GM23338 (cell line): ENCODE measurements around the gene HIVEP3. TPM values are rescaled to one million over a fixed set of nuclear protein-coding genes. Genes with fewer than 3 reads are reported as not detected.

Source experiments
- ATAC-seq: fragments of 200-7000 bp; cut with Tn5 transposase; 3 replicates; pipeline ENCODE4 v1.9.1; 2020
- DNase-seq: peaks from one replicate; pipeline ENCODE4 v3.0.0-alpha.2; 2015; ENCODE audit warnings: low spot score
- H2AFZ ChIP-seq: fragments of 200-600 bp; sonication (generic); 2 replicates; pipeline ENCODE4 v1.8.0; 2016; ENCODE audit warnings: antibody characterized with exemption, mild to moderate bottlenecking, moderate library complexity
- H3F3A ChIP-seq: fragments of 200-600 bp; sonication (generic); replicated peaks from 2 replicates; pipeline ENCODE4 v1.8.0; 2017; ENCODE audit warnings: antibody characterized with exemption, mixed run types, low read depth
- H3K27ac ChIP-seq: fragments of 200-600 bp; sonication (generic); 2 replicates; pipeline ENCODE4 v1.6.1; 2016; ENCODE audit warnings: low read depth
- H3K27me3 ChIP-seq: fragments of 200-600 bp; sonication (generic); 2 replicates; pipeline ENCODE4 v1.8.0; 2016; ENCODE audit warnings: mild to moderate bottlenecking, mixed run types, moderate library complexity; ENCODE audit not compliant: insufficient read depth
- H3K36me3 ChIP-seq: fragments of 200-600 bp; sonication (generic); 2 replicates; pipeline ENCODE4 v1.8.0; 2016; ENCODE audit warnings: mild to moderate bottlenecking; ENCODE audit not compliant: insufficient read depth
- H3K4me1 ChIP-seq: fragments of 200-600 bp; sonication (generic); 2 replicates; pipeline ENCODE4 v1.8.0; 2016; ENCODE audit warnings: mild to moderate bottlenecking, moderate library complexity; ENCODE audit not compliant: insufficient read depth
- H3K4me2 ChIP-seq: fragments of 200-600 bp; sonication (generic); 2 replicates; pipeline ENCODE4 v1.7.1; 2017; ENCODE audit warnings: mixed run types
- H3K4me3 ChIP-seq: fragments of 200-600 bp; sonication (generic); 2 replicates; pipeline ENCODE4 v1.6.1; 2016; ENCODE audit warnings: mixed run types
- H3K79me2 ChIP-seq: fragments of 200-600 bp; sonication (generic); replicated peaks from 2 replicates; pipeline ENCODE4 v1.8.0; 2017; ENCODE audit warnings: mild to moderate bottlenecking; ENCODE audit not compliant: insufficient read depth
- H3K9me2 ChIP-seq: fragments of 200-600 bp; sonication (generic); 2 replicates; pipeline ENCODE4 v1.8.0; 2017; ENCODE audit not compliant: insufficient read depth
- H4K20me1 ChIP-seq: fragments of 200-600 bp; sonication (generic); replicated peaks from 2 replicates; pipeline ENCODE4 v1.8.0; 2017; ENCODE audit warnings: mild to moderate bottlenecking; ENCODE audit not compliant: insufficient read depth
- H3K27ac Mint-ChIP-seq: 2 replicates; pipeline ENCODE4 v1.8.0; 2020; ENCODE audit warnings: inconsistent platforms, mild to moderate bottlenecking, moderate library complexity, mixed read lengths
- H3K27me3 Mint-ChIP-seq: 3 replicates; pipeline ENCODE4 v1.8.0; 2022; ENCODE audit warnings: low read depth, mild to moderate bottlenecking, moderate library complexity, mixed read lengths, inconsistent platforms; ENCODE audit not compliant: insufficient read depth, poor library complexity
- H3K36me3 Mint-ChIP-seq: 3 replicates; pipeline ENCODE4 v1.8.0; 2021; ENCODE audit warnings: low read depth, mild to moderate bottlenecking, inconsistent platforms, moderate library complexity, mixed read lengths
- H3K4me1 Mint-ChIP-seq: 3 replicates; pipeline ENCODE4 v1.8.0; 2020; ENCODE audit warnings: mild to moderate bottlenecking, inconsistent platforms, mixed read lengths
- H3K4me3 Mint-ChIP-seq: 3 replicates; pipeline ENCODE4 v1.8.0; 2021; ENCODE audit warnings: moderate library complexity, mild to moderate bottlenecking, inconsistent platforms, mixed read lengths
- H3K9me3 Mint-ChIP-seq: 3 replicates; pipeline ENCODE4 v1.8.0; 2020; ENCODE audit warnings: moderate library complexity, mild to moderate bottlenecking, inconsistent platforms, mixed read lengths
- JUNB ChIP-seq: IDR thresholded peaks from one replicate; pipeline ENCODE4 v1.6.1; 2016; ENCODE audit warnings: antibody characterized with exemption; ENCODE audit not compliant: unreplicated experiment
- NANOG ChIP-seq: IDR thresholded peaks from 2 replicates; pipeline ENCODE4 v1.6.1; 2016; ENCODE audit warnings: antibody characterized with exemption, borderline replicate concordance
- REST ChIP-seq: IDR thresholded peaks from one replicate; pipeline ENCODE4 v1.6.1; 2018; ENCODE audit warnings: antibody characterized with exemption; ENCODE audit not compliant: unreplicated experiment
- ZNF462 ChIP-seq: fragments of 250-450 bp; sonication (Bioruptor Pico); IDR thresholded peaks from 2 replicates; pipeline ENCODE4 v1.5.0; 2020; ENCODE audit warnings: mild to moderate bottlenecking, moderate library complexity
- polyA plus RNA-seq: library from polyadenylated mRNA; unstranded; fragments of >200 nt; fragmentation: Nextera tagmentation; extraction: Ambion mirVana; gene quantifications from 2 replicates; pipeline ENCODE4 v1.2.1, GENCODE V29; 2016
- total RNA-seq: library from RNA; depleted of rRNA; stranded (reverse); fragments of >200 nt; shearing (Covaris generic); gene quantifications from 2 replicates; pipeline ENCODE4 v1.2.3, GENCODE V29; 2014

Gene HIVEP3
- total and polyA plus RNA-seq, 2 experiments from 2014 or later: 0.14 to 0.24 TPM

GRCh38 chr1:41670217-41670957 lies 248.3 kb downstream of the HIVEP3 start (continued):
- TF ChIP-seq ZNF462 (CRISPR knock-in tag): no peak
- TF ChIP-seq JUNB: no peak

- no peaks in the 10 kb centered on the region for H3K27me3 ChIP-seq
- no peaks in the 10 kb centered on the region for H4K20me1 ChIP-seq
- no peak overlapping the region for H3K4me3 Mint-ChIP-seq
- ATAC-seq (no peak), DNase-seq (no peak)
- H3K4me1 ChIP-seq: no peaks in the 10 kb centered on the region
- no peaks in the 10 kb centered on the region for H3K36me3 ChIP-seq
- no peaks in the 10 kb centered on the region for H3K36me3 Mint-ChIP-seq
- no peaks in the 10 kb centered on the region for H3K9me2 ChIP-seq
- H3K27ac ChIP-seq: no peak overlapping the region
- no peak overlapping the region for H3K27ac Mint-ChIP-seq
- no peaks in the 10 kb centered on the region for H3K9me3 Mint-ChIP-seq
- no peak overlapping the region for H3K4me3 ChIP-seq
- H3K27me3 Mint-ChIP-seq: peaks cover 15% of the 10 kb centered on the region
- no peak overlapping the region for H2AFZ ChIP-seq
- no peaks in the 10 kb centered on the region for H3K79me2 ChIP-seq
- no peak overlapping the region for H3K4me2 ChIP-seq
- no peaks in the 10 kb centered on the region for H3F3A ChIP-seq
- H3K4me1 Mint-ChIP-seq: 0 out of 3 replicates have a peak, but pooled peaks cover 6% of the 10 kb centered on the region
- TF ChIP-seq ZNF462 (CRISPR knock-in tag) (no peak), NANOG (no peak), REST (no peak)
Measured at GRCh38 chr1:41668967-41669366, 249.8 kb downstream of the HIVEP3 start.
